CD4-positive, alpha-beta T cell treated with Interleukin-6 at 100 ng/mL for 8 hours (primary cell): ENCODE results near the gene KRTAP4-5.
"Not testable (repeated sequence)": the region's sequence is repeated elsewhere in the genome, so short reads cannot be mapped to it uniquely, and the experiment has no call there.

Source experiments
- DNase-seq: peaks from one replicate; pipeline ENCODE4 v3.0.0-alpha.2; 2020; ENCODE audit warnings: mixed read lengths, low spot score

The KRTAP4-5 gene

DNA sequence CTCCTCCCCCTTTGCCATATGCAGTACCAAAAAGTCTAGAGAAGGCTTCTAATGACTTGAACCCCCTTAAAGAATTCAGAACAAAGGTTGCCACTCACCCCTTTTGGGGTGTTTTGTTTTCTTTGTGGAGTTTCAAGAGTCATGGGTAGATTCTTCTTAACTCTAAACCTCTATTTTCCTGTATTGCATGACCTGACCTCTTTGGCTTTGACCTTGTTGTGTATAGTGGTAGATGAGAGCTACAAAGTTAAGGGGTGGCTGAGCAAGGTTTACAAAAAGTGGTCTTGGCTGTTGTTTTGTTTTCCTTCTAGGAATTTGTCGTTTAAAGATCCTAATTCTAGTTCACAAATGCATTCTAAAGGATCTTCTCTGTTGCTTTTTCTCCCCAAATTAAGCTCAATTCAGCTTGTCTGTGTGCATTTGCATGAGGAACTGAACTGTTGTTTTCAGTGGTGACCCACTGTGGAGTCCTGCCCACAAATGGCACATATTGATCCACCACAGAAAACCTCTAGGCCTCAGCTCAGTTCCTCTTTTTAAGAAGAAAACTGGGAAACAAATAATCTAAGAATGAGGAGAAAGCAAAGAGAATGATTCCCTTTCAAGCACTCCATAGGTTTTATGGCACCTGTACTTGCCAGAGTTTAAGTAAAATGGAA, 40.8 kb downstream of the KRTAP4-5 start:
- not testable (repeated sequence) for DNase-seq

DNA sequence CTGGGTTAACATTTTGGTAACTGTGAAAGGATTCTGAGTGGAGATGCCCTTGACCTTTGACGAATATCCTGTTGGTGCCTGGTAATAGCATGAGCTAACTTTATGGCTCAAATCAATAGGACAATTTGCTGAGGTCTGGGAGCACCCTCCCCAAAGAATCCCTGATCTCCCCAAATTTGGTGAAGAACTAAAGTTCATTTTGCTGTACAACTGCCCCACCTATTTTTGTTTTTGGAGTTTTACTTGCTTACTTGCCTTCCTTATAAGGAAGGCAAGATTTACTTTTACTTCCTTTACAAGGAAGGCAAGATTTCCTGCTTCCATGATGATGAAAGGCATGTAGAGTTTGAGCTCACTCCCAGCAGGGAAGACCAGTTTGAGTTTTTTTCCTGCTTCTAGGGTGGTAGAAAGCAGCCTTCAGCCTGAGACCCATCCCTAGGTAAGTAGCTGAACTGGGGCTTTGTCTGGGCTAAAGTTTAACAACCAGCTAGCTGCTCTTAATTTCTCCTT, 41.6 kb downstream of the KRTAP4-5 start:
- DNase-seq = no peak

DNA sequence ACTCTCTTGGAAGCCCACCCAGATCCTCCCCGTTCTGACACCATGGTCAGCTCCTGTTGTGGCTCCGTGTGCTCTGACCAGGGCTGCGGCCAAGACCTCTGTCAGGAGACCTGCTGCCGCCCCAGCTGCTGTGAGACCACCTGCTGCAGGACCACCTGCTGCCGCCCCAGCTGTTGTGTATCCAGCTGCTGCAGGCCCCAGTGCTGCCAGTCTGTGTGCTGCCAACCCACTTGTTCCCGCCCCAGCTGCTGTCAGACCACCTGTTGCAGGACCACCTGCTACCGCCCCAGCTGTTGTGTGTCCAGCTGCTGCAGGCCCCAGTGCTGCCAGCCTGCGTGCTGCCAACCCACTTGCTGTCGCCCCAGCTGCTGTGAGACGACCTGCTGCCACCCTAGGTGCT, 44.3 kb downstream of the KRTAP4-5 start, which contains the start of gene KRTAP4-9:
KRTAP4-9 (plus strand) TSS at position 43 of the 400 bp plus-strand sequence; CDS start at position 43, 0 bp downstream.
- not testable (repeated sequence) for DNase-seq

DNA sequence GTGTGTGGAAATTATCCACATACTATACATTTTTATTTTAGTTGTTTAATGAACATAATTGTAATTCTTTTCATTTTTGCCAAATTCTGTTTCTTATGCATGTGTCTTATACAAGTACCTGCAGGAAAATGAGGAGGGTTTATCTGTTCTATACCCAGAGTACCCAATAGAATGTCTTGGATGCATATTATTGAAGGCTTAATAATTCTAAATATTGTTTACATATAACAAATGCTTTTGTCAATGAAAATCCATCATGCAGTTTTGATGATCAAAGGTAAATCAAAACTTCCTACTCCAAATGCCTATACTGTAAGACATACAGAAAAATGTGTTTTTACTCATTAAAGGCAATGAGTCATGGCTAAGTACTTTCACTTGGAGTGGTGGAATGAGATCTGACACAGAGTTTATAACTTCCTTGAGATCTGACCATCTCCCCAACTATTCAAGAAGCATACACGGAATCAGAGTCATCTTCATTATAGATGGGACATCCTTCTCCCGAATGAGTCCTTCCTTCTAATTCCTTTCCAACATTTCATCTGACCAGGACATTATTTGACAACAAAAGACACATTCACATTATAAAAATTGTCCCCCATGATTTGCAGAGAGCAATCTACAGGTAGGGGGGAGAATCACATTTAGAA, 45.1 kb downstream of the KRTAP4-5 start:
- DNase-seq = not testable (repeated sequence)

DNA sequence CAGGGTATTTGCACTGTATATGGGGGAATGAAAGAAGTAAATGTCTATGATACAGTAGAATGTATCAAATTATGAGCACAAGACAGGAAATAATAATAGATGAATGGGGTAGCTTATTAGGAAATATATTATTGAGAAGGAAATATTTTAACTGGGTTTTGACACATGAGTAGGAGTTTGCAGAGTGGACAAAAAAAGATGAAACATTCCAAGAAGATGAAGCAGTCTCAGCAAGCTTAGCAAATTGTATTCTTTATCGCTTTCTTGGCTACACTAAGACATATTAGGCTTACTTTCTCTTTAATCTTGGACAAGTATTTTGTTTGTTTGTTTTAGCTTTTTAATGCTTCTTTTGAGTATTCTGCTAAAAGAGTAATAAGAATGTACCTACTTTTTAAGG, 45.7 kb downstream of the KRTAP4-5 start:
- no peak for DNase-seq

DNA sequence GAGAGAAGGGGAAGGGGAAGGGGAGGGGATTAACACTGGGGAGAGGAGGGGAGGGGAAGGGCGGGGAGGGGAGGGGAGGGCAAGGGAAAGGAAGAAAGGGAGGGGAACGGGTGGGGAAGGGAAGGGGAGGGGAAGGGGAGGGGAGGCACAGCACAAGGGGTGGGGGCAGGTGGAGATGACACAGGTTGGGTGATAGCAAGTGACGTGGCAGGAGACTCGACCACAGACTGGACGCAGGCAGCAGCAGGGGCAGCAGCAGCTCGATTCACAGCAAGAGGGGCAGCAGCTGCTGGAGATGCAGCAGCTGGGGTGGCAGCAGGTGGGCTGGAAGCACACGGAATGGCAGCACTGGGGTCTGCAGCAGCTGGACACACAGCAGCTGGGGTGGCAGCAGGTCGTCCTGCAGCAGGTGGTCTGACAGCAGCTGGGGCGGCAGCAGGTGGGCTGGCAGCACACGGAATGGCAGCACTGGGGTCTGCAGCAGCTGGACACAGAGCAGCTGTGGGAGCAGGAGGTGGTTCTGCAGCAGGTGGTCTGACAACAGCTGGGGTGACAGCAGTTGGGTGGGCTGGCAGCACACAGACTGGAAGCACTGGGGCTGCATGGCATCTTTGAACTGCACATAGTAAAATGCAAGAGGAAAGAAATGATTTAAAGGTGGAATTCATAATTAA, 47.9 kb downstream of the KRTAP4-5 start, which contains the start of gene KRTAP4-16:
KRTAP4-16 (minus strand) TSS at position 624 of the 674 bp plus-strand sequence; CDS start at position 624, 0 bp downstream.
- DNase-seq = no peak

DNA sequence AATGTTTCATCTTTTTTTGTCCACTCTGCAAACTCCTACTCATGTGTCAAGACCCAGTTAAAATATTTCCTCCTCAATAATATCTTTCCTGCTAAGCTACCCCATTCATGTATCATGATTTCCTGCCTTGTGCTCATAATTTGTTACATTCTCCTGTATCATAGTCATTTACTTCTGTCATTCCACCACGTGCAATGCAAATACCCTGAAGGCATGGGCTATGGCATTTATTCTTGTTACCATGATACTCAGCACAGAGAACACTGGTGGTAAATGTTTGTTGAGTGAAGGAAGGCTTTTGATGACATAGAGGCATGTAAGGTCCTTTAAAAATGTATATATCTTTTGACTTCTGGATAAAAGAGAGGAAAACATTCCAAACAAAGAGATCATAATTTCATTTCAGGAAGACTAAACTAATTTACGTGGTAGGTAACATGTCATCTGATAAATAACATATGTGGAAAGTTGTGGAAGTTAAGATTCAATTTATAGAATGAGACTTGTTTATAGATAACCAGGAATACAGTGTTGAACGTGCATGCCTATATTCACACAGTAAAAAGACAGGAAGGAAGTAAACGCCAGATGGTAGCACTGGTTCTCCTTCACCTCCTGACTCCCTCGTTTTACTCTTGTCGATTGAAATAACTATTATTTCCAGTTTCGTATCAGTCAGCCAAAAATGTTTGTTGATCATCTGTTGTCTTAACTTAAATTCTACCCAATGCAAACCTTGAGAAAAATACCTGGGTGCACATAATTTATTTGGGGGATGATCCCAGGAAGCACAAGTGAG, 49.7 kb downstream of the KRTAP4-5 start:
- not testable (repeated sequence) for DNase-seq
